ENCODE data around the gene MZF1.

The MZF1 gene

GRCh38 chr19:58518256-58519086 is 54.7 kb downstream of the MZF1 start:
- TF ChIP-seq GATA3 (IDR thresholded peaks at IDR 0.05; ENCODE audit: low read depth, low read length) = no peak
- no peak for TF ChIP-seq GATA2 (IDR thresholded peaks at IDR 0.05; ENCODE audit: low read depth, low read length)

- TF ChIP-seq GATA3 (IDR thresholded peaks at IDR 0.05; ENCODE audit: low read depth, low read length) (no peak), GATA2 (IDR thresholded peaks at IDR 0.05; ENCODE audit: low read depth, low read length) (no peak)
Observed at GRCh38 chr19:58516964-58517833, 55.9 kb downstream of the MZF1 start.

GRCh38 chr19:58516246-58516836 is 56.8 kb downstream of the MZF1 start:
- no peak for TF ChIP-seq GATA2 (IDR thresholded peaks at IDR 0.05; ENCODE audit: low read depth, low read length)
- no peak for TF ChIP-seq GATA3 (IDR thresholded peaks at IDR 0.05; ENCODE audit: low read depth, low read length)

GRCh38 chr19:58515259-58515658 is 57.9 kb downstream of the MZF1 start:
- TF ChIP-seq GATA3 (IDR thresholded peaks at IDR 0.05; ENCODE audit: low read depth, low read length) (no peak), GATA2 (IDR thresholded peaks at IDR 0.05; ENCODE audit: low read depth, low read length) (no peak)

- TF ChIP-seq GATA3 (IDR thresholded peaks at IDR 0.05; ENCODE audit: low read depth, low read length) (no peak), GATA2 (IDR thresholded peaks at IDR 0.05; ENCODE audit: low read depth, low read length) (no peak)
Observed at GRCh38 chr19:58514564-58515022, 58.5 kb downstream of the MZF1 start.

- no peak for TF ChIP-seq GATA3 (IDR thresholded peaks at IDR 0.05; ENCODE audit: low read depth, low read length)
- no peak for TF ChIP-seq GATA2 (IDR thresholded peaks at IDR 0.05; ENCODE audit: low read depth, low read length)
Observed at GRCh38 chr19:58513694-58514563, 59.2 kb downstream of the MZF1 start.

GRCh38 chr19:58513213-58513693 is 59.9 kb downstream of the MZF1 start:
- TF ChIP-seq GATA2 (IDR thresholded peaks at IDR 0.05; ENCODE audit: low read depth, low read length) (no peak), GATA3 (IDR thresholded peaks at IDR 0.05; ENCODE audit: low read depth, low read length) (no peak)
